Right renal cortex interstitium (tissue), 3 donors: ENCODE results near the gene HYOU1. TPM values are rescaled to one million over a fixed set of nuclear protein-coding genes. Genes with fewer than 3 reads are reported as not detected.
A peak's percentile ranks its signal among the peaks of the same experiment; 100 is the strongest.
"Not testable (repeated sequence)": the region's sequence is repeated elsewhere in the genome, so short reads cannot be mapped to it uniquely, and the experiment has no call there.

ENCODE experiments used
- DNase-seq, 3 donors: peaks; one replicate each; pipeline ENCODE4 v3.0.0-alpha.2; 2013; ENCODE audit warnings: low read depth in 3 of 3, low spot score in 2 of 3
- polyA plus RNA-seq, 3 donors: library from polyadenylated mRNA; unstranded; fragments of 120-200 nt; gene quantifications; one replicate each; pipeline ENCODE4 v1.2.1, GENCODE V29; 2013; ENCODE audit not compliant: insufficient read length in 3 of 3

Gene HYOU1
- polyA plus RNA-seq, 3 donors, result 110 to 129 (median 127) TPM

GRCh38 chr11:119024430-119025098 is 32.4 kb downstream of the HYOU1 start:
- DNase-seq, result no peak

GRCh38 chr11:119023741-119024140 is 33.3 kb downstream of the HYOU1 start:
- DNase-seq, result no peak

GRCh38 chr11:119021631-119022030 is 35.4 kb downstream of the HYOU1 start:
- no peak for DNase-seq

GRCh38 chr11:119019996-119020395 is 37.0 kb downstream of the HYOU1 start:
- no peak for DNase-seq

- DNase-seq, result peak; percentile 93 to 96 (median 94)
Observed at GRCh38 chr11:119018074-119018938, 38.7 kb downstream of the HYOU1 start, which contains the start of the genes RPS25 and TRAPPC4. RPS25 (minus strand) TSS chr11:119018343; CDS start chr11:119018284, 59 bp downstream. TRAPPC4 (plus strand) TSS chr11:119018766; CDS start chr11:119018796, 30 bp downstream.

GRCh38 chr11:119017377-119017776 is 39.6 kb downstream of the HYOU1 start:
- DNase-seq, result not testable (repeated sequence)

GRCh38 chr11:119016216-119017009 is 40.6 kb downstream of the HYOU1 start:
- DNase-seq, result no peak

- DNase-seq, result no peak
Observed at GRCh38 chr11:119015054-119015611, 41.9 kb downstream of the HYOU1 start.

GRCh38 chr11:119014209-119014924 is 42.6 kb downstream of the HYOU1 start:
- no peak for DNase-seq

- no peak for DNase-seq
Observed at GRCh38 chr11:119012629-119013170, 44.3 kb downstream of the HYOU1 start.

- no peak for DNase-seq
Observed at GRCh38 chr11:119011476-119012053, 45.4 kb downstream of the HYOU1 start.

GRCh38 chr11:119006656-119007055 is 50.3 kb downstream of the HYOU1 start:
- no peak for DNase-seq

GRCh38 chr11:119000906-119001305 is 56.1 kb downstream of the HYOU1 start:
- no peak for DNase-seq

- DNase-seq, result no peak
Observed at GRCh38 chr11:118998822-118999221, 58.2 kb downstream of the HYOU1 start.

GRCh38 chr11:118998388-118998717 is 58.7 kb downstream of the HYOU1 start:
- no peak for DNase-seq

GRCh38 chr11:118997627-118998387 is 59.2 kb downstream of the HYOU1 start, which contains the start of gene CENATAC:
CENATAC (plus strand) TSS chr11:118998138; CDS start chr11:118998198, 60 bp downstream.
- DNase-seq, result peak; percentile 65 to 79 (median 77)

GRCh38 chr11:118996926-118997626 is 59.9 kb downstream of the HYOU1 start:
- no peak for DNase-seq
